ENCODE measurements around the gene ZNF750.

- TF ChIP-seq POLR2A (IDR thresholded peaks at IDR 0.05; ENCODE audit: low read length) (no peak), GATA1 (IDR thresholded peaks at IDR 0.05; ENCODE audit: low read depth, low read length) (no peak)
Measured at GRCh38 chr17:82865774-82866395, 26.1 kb upstream of the ZNF750 start.
